Medulla oblongata (tissue), 1 donor: ENCODE measurements around the gene C1RL.
"Not testable (repeated sequence)": the region's sequence is repeated elsewhere in the genome, so short reads cannot be mapped to it uniquely, and the experiment has no call there.

Experiments
- DNase-seq: peaks from one replicate; pipeline ENCODE4 v3.0.0-alpha.2; 2015; ENCODE audit errors: extremely low spot score

Gene C1RL

GRCh38 chr12:7114851-7115250, 5.8 kb upstream of the C1RL start:
- DNase-seq, result no peak

GRCh38 chr12:7114008-7114407, 5.0 kb upstream of the C1RL start:
- DNase-seq, result no peak

GRCh38 chr12:7113389-7113871, 4.4 kb upstream of the C1RL start:
- peak; percentile 27 for DNase-seq

- DNase-seq, result no peak
Observed at GRCh38 chr12:7112041-7112440, 3.0 kb upstream of the C1RL start.

GRCh38 chr12:7110661-7111060, 1.6 kb upstream of the C1RL start:
- DNase-seq, result no peak

GRCh38 chr12:7109572-7109920, 532 bp upstream of the C1RL start:
- DNase-seq, result no peak

GRCh38 chr12:7108003-7108795, 815 bp downstream of the C1RL start:
- peak; percentile 10 for DNase-seq

- no peak for DNase-seq
Observed at GRCh38 chr12:7107636-7108002, 1.4 kb downstream of the C1RL start.

GRCh38 chr12:7107181-7107580, 1.8 kb downstream of the C1RL start:
- DNase-seq, result not testable (repeated sequence)

GRCh38 chr12:7106082-7106481, 2.9 kb downstream of the C1RL start:
- no peak for DNase-seq

GRCh38 chr12:7103837-7104584, 5.0 kb downstream of the C1RL start:
- DNase-seq, result no peak

- DNase-seq, result no peak
Observed at GRCh38 chr12:7102582-7102981, 6.4 kb downstream of the C1RL start.

GRCh38 chr12:7101694-7102131, 7.3 kb downstream of the C1RL start:
- DNase-seq, result no peak

- DNase-seq, result no peak
Observed at GRCh38 chr12:7101047-7101693, 7.8 kb downstream of the C1RL start.

- no peak for DNase-seq
Observed at GRCh38 chr12:7100239-7100638, 8.8 kb downstream of the C1RL start.

GRCh38 chr12:7099290-7099996, 9.6 kb downstream of the C1RL start:
- peak; percentile 10 for DNase-seq

GRCh38 chr12:7096979-7097378, 12.0 kb downstream of the C1RL start:
- DNase-seq, result no peak

GRCh38 chr12:7096006-7096932, 12.7 kb downstream of the C1RL start:
- DNase-seq, result no peak

- no peak for DNase-seq
Observed at GRCh38 chr12:7093892-7094291, 15.1 kb downstream of the C1RL start.

GRCh38 chr12:7093486-7093885, 15.5 kb downstream of the C1RL start:
- DNase-seq, result no peak

- DNase-seq, result no peak
Observed at GRCh38 chr12:7092986-7093460, 16.0 kb downstream of the C1RL start.
